Measurements from ENCODE around the gene POLL. TPM values are rescaled to one million over a fixed set of nuclear protein-coding genes. Genes with fewer than 3 reads are reported as not detected.
A peak's percentile ranks its signal among the peaks of the same experiment; 100 is the strongest.
"Not testable (repeated sequence)": the region's sequence is repeated elsewhere in the genome, so short reads cannot be mapped to it uniquely, and the experiment has no call there.

Gene POLL
- polyA plus RNA-seq (2011; rRNA removed) (18.8 and 31.3 TPM in 2 replicates), polyA minus RNA-seq (2011; rRNA and poly(A)+ RNA removed) (29.0 and 53.3 TPM in 2 replicates)

GRCh38 chr10:101587725-101588653 is at the start of gene POLL, which contains the start of gene DPCD:
Gene POLL (minus strand): TSS chr10:101588257. CDS start chr10:101587360, 897 bp downstream.
Gene DPCD (plus strand): TSS chr10:101588321. CDS start chr10:101588337, 16 bp downstream.
- ChIA-PET POLR2A (no interaction called here), CTCF (interaction anchor here (0.5 to 2.4 kb wide), 9 partner anchors 9 to 375 kb away, joined by 3 to 19 read pairs (median 4); no protein-coding TSS in a partner anchor)
- Histone ChIP-seq H3K27me3 (ENCODE audit: control insufficient read depth, insufficient read depth, low read length) (no peaks in the 10 kb centered on the region), H3K4me3 (ENCODE audit: low read depth, low read length) (peak within 1 kb of the TSS; percentile 92), H3K36me3 (ENCODE audit: control insufficient read depth, insufficient read depth, low read length) (peaks cover 7% of the 10 kb centered on the region)
- peak; percentile 63 for DNase-seq (ENCODE audit: low read depth)
- TF ChIP-seq CTCF (IDR thresholded peaks at IDR 0.05; ENCODE audit: insufficient read depth, low read depth, low read length), result no peak

DNA sequence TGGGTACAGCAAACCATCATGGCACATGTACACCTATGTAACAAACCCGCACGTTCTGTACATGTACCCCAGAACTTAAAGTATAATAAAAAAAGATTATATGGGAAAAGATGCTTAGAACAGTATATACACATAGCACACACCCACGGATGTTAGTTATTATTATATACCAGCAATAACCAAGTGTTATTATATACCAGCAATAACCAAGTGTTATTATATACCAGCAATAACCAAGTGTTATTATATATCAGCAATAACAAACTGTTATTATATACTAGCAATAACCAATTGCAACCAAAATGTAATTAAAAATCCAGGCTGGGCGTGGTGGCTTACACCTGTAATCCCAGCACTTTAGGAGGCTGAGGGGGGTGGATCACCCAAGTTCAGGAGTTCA is 45.5 kb upstream of the POLL start:
- DNase-seq (ENCODE audit: low read depth); H3K27me3 ChIP-seq (ENCODE audit: control insufficient read depth, insufficient read depth, low read length); POLR2A ChIA-PET; H3K36me3 ChIP-seq (ENCODE audit: control insufficient read depth, insufficient read depth, low read length); CTCF ChIA-PET; H3K4me3 ChIP-seq (ENCODE audit: low read depth, low read length): not testable (repeated sequence)

DNA sequence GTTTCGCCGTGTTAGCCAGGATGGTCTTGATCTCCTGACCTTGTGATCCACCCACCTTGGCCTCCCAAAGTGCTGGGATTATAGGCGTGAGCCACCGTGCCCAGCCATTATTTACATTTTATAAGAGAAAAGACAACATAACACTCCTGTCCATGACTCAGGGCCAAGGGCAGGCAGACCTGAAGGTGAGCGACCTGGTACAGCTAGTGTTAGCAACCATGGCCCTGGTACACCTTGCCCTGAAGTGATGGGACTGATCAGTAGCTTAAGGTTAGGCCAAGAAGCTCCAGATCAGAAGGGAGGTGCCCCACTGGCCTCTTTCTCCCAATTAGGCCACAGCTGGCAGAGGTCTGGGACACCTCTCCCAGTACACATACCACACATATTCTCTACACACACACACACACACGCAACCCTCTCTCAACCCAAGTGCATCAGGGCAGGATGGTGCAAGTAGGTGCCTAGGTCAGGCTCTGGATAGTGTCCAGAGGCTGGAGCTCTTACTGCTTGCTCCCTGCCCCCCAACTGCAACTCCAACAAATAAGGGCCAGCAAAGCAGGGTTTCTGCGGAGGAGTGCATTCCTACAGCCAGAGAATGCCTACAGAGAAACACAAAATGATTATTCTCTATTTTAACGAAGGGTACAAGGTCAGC is 43.9 kb upstream of the POLL start:
- H3K4me3 ChIP-seq (ENCODE audit: low read depth, low read length), result no peak overlapping the region
- no peaks in the 10 kb centered on the region for H3K27me3 ChIP-seq (ENCODE audit: control insufficient read depth, insufficient read depth, low read length)
- no peak for TF ChIP-seq CTCF (IDR thresholded peaks at IDR 0.05; ENCODE audit: insufficient read depth, low read depth, low read length)
- ChIA-PET POLR2A (no interaction called here), CTCF (interaction anchor here (1.0 to 1.1 kb wide), 2 partner anchors 56 to 490 kb away, joined by 3 to 4 read pairs; no protein-coding TSS in a partner anchor)
- peaks cover 2% of the 10 kb centered on the region for H3K36me3 ChIP-seq (ENCODE audit: control insufficient read depth, insufficient read depth, low read length)
- DNase-seq (ENCODE audit: low read depth), result no peak

GRCh38 chr10:101630633-101630920 is 42.5 kb upstream of the POLL start:
- H3K4me3 ChIP-seq (ENCODE audit: low read depth, low read length), result no peak overlapping the region
- TF ChIP-seq CTCF (IDR thresholded peaks at IDR 0.05; ENCODE audit: insufficient read depth, low read depth, low read length), result no peak
- H3K27me3 ChIP-seq (ENCODE audit: control insufficient read depth, insufficient read depth, low read length), result no peaks in the 10 kb centered on the region
- POLR2A ChIA-PET, result no interaction called here
- CTCF ChIA-PET, result interaction anchor here (1.1 kb wide), 1 partner anchor 54 kb away, joined by 4 read pairs; no protein-coding TSS in a partner anchor
- peaks cover 2% of the 10 kb centered on the region for H3K36me3 ChIP-seq (ENCODE audit: control insufficient read depth, insufficient read depth, low read length)
- no peak for DNase-seq (ENCODE audit: low read depth)

DNA sequence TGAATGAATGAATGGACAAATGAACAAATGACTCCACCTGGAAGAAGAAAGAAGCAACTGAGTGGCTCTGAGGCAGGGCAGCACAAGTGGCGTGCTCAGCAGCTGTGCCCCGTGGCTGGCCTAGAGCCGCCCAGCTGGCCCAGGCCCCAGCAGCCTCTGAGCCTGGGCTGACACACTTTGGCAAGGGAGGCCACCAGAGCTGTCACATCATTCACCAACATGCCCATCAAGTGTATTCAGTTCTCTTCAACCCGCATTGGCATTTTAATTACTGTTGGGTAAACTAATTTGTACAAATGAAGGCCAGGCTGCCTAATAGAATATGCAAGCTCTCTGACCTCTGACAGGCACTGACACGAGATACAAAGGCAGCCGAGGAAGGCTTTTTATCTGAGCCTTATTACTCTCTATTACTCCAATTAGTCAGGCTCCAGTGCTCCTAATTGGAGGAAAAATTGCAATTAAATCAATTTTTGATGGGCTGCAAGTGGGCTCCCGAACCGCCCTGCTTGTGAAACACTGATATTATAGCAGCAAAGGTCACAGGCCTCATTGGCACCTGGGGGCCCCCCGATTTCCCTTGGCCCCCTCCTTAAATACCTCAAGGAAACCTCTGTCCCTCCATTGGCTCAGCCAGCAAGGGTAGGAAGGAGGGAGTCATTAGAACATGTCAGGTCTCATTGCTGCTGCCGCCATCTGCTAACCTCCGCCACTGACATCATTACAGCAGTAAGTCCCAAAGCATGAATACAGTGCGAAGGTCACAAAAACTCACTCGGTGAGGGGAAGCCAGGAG is 42.0 kb upstream of the POLL start:
- Histone ChIP-seq H3K36me3 (ENCODE audit: control insufficient read depth, insufficient read depth, low read length) (peaks cover 2% of the 10 kb centered on the region), H3K4me3 (ENCODE audit: low read depth, low read length) (no peak overlapping the region), H3K27me3 (ENCODE audit: control insufficient read depth, insufficient read depth, low read length) (no peaks in the 10 kb centered on the region)
- ChIA-PET POLR2A (no interaction called here), CTCF (no interaction called here)
- no peak for DNase-seq (ENCODE audit: low read depth)
- TF ChIP-seq CTCF (IDR thresholded peaks at IDR 0.05; ENCODE audit: insufficient read depth, low read depth, low read length), result no peak
